Activated T-helper 1 cell treated with Interleukin-2 at 50 U/mL for 16 hours (primary cell): ENCODE results near the gene KRTAP6-1.

Source experiments
- DNase-seq: peaks from one replicate; pipeline ENCODE4 v3.0.0-alpha.2; 2020; ENCODE audit warnings: low read depth

KRTAP6-1 gene

GRCh38 chr21:30577766-30578165, 36.0 kb downstream of the KRTAP6-1 start:
- no peak for DNase-seq

GRCh38 chr21:30567617-30568016, 46.1 kb downstream of the KRTAP6-1 start:
- no peak for DNase-seq

GRCh38 chr21:30563630-30564029, 50.1 kb downstream of the KRTAP6-1 start:
- no peak for DNase-seq
